ENCODE measurements around the gene CUTC. TPM values are rescaled to one million over a fixed set of nuclear protein-coding genes. Genes with fewer than 3 reads are reported as not detected.

The CUTC gene, protein sequence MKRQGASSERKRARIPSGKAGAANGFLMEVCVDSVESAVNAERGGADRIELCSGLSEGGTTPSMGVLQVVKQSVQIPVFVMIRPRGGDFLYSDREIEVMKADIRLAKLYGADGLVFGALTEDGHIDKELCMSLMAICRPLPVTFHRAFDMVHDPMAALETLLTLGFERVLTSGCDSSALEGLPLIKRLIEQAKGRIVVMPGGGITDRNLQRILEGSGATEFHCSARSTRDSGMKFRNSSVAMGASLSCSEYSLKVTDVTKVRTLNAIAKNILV
- total RNA-seq (2022; extraction: Qiagen RNA extraction; ENCODE audit: low read depth): 33.8 to 37.7 TPM (median 35.8 TPM) in 5 replicates

DNA sequence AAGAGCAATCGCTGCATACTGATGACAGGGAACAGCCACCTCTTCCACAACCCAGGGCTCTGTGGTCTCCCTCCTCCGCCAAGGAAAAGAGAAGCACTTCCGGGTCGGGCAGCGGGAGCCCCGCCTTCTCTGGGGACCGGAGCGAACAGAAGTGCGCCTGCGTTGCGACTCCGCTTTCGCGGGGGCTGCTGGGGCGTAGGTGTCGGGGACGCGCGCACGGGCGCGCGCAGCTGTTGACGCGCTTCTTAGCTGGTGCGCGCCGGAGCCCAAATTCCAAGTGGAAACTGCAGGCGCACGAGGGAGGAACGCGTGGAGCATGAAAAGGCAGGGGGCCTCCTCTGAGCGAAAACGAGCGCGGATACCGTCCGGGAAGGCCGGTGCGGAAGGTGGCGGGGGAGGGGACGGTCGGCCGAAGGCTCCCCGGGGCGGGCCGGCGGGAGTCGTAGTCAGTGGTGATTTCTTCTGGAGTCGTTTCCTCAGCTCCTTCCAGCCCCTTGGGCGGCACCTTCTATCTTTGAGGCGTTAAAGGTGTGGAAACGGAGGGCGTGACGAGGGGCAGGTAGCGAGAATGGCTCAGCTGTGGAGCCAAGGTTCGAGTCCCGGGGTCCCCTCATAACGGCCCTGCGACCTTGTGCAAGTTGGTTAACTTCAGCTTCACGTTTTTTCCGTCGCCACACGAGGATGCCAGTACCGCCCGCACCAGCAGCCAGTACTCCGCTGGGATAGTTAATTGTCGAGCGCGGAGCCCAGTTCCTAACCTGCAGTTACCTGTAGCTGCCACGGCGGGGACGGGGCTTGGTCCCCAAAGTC is at the start of gene CUTC, which contains the start of gene COX15:
TSS of gene CUTC (plus strand) at position 202 of the 810 bp plus-strand sequence. CDS start at position 317, 115 bp downstream.
TSS of gene COX15 (minus strand) at position 95 of the 810 bp plus-strand sequence. CDS start at position 17, 78 bp downstream.

DNA sequence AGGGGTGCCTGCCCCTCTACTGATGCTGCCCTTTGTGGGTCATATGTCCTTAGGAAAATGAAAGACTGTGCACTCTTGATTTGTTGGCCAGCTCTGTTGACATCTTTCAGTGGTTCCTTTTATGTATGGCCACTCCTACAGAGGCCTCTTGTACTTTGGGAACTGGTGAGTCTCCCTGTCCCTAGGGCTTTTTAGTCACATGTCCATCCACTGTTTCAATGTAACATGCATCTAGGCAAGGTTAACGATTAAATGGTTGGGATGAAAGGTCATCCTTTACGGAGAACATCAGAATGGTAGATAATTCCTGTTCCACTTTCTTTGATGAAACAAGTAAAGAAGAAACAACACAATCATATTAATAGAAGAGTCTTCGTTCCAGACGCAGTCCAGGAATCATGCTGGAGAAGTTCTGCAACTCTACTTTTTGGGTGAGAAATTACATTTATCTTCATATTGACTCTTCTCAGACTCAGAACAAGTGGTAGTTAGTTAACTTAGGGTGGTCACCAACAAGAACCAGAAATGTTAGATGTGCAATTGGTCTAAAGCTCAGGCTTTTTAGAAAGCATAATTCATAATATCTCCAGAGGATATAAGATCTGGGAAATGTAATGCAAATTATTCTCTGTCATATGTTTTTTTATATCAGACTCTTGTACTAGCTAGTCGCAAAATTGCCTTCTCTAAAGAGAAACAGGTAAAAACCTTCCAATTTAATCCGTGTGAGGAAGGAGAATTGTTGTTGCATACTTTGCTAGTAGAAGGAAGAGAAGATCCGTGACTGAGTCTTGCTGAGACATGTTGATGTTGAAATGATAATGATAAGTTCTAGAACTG is 50.6 kb downstream of the CUTC start, which contains the start of gene ABCC2:
TSS of gene ABCC2 (plus strand) at position 194 of the 840 bp plus-strand sequence. CDS start at position 399, 205 bp downstream.

Other genes starting within 250 kb of the CUTC start
- 0.08 TPM in 1 of 5 replicates, not detected in the others for gene NKX2-3, start 199.3 kb upstream of the CUTC start, total RNA-seq (2022; extraction: Qiagen RNA extraction; ENCODE audit: low read depth)
- gene SLC25A28, start 111.8 kb upstream of the CUTC start, total RNA-seq (2022; extraction: Qiagen RNA extraction; ENCODE audit: low read depth): 25.8 to 30.3 TPM (median 28.2 TPM) in 5 replicates
- 12.1 to 19.9 TPM (median 14.9 TPM) in 5 replicates for gene ENTPD7, start 72.7 kb upstream of the CUTC start, total RNA-seq (2022; extraction: Qiagen RNA extraction; ENCODE audit: low read depth)
- 31.4 to 34.6 TPM (median 32.1 TPM) in 5 replicates for gene COX15, start 107 bp upstream of the CUTC start, total RNA-seq (2022; extraction: Qiagen RNA extraction; ENCODE audit: low read depth)
- 164 to 201 TPM (median 185 TPM) in 5 replicates for gene ABCC2, start 50.4 kb downstream of the CUTC start, total RNA-seq (2022; extraction: Qiagen RNA extraction; ENCODE audit: low read depth)